Heart right ventricle (tissue), 16 donors: ENCODE measurements around the gene NAXD. TPM values are rescaled to one million over a fixed set of nuclear protein-coding genes. Genes with fewer than 3 reads are reported as not detected.
A peak's percentile ranks its signal among the peaks of the same experiment; 100 is the strongest.

Source experiments
- ATAC-seq, 8 donors: fragments of 200-7000 bp; cut with Tn5 transposase; one replicate each; pipeline ENCODE4 v1.9.1; 2020; ENCODE audit warnings: mild to moderate bottlenecking in 8 of 8, moderate library complexity in 8 of 8, moderate number of reproducible peaks in 1 of 8
- DNase-seq, 2 donors: peaks; one replicate each; pipeline ENCODE4 v3.0.0-alpha.2; 2020
- H3K27ac ChIP-seq, 10 donors: fragments of 200-600 bp; sonication (generic) in 2 of 10; one replicate each; pipeline versions ENCODE4 v1.5.0 to v1.8.0; 2020 to 2022; ENCODE audit warnings: mild to moderate bottlenecking in 3 of 10
- H3K27me3 ChIP-seq, 7 donors: fragments of 200-600 bp; one replicate each; pipeline ENCODE4 v1.8.0; 2021 to 2022; ENCODE audit warnings: mild to moderate bottlenecking in 2 of 7
- H3K36me3 ChIP-seq, 9 donors: fragments of 200-600 bp; sonication (generic) in 1 of 9; one replicate each; pipeline versions ENCODE4 v1.5.0 to v1.8.0; 2020 to 2022; ENCODE audit warnings: mild to moderate bottlenecking in 2 of 9
- H3K4me1 ChIP-seq, 9 donors: fragments of 200-600 bp; sonication (generic) in 1 of 9; one replicate each; pipeline versions ENCODE4 v1.5.0 to v1.8.0; 2020 to 2022; ENCODE audit warnings: mild to moderate bottlenecking in 4 of 9
- H3K4me3 ChIP-seq, 10 donors: fragments of 200-600 bp; sonication (generic) in 2 of 10; one replicate each; pipeline versions ENCODE4 v1.5.0 to v1.8.0; 2020 to 2022; ENCODE audit warnings: mild to moderate bottlenecking in 7 of 10, moderate library complexity in 2 of 10
- H3K9me3 ChIP-seq, 11 donors: fragments of 200-600 bp in 10 of 11; sonication (generic) in 2 of 11; one replicate each; pipeline versions ENCODE4 v1.5.0 to v1.8.0; 2013 to 2022; ENCODE audit warnings: mild to moderate bottlenecking in 2 of 11, control low read depth in 1 of 11, moderate library complexity in 1 of 11
- CTCF ChIP-seq, 9 donors: fragments of 200-600 bp; sonication (generic) in 2 of 9; IDR thresholded peaks; one replicate each; pipeline versions ENCODE4 v1.5.0 to v1.8.0; 2021 to 2022; ENCODE audit warnings: antibody characterized with exemption in 9 of 9, mild to moderate bottlenecking in 5 of 9, moderate library complexity in 1 of 9
- WGBS, 2 donors: extraction: QIAGEN DNeasy Blood & Tissue Kit; methylation state at CpG; one replicate each; pipeline ENCODE4 v1.1.7; 2013; ENCODE audit warnings: inconsistent platforms in 1 of 2; 5-methylcytosine and 5-hydroxymethylcytosine counted together
- intact Hi-C, 10 donors: fragments of 100-400 bp; cut with DNase I; formaldehyde crosslinking; loops; one replicate each; pipeline versions ENCODE4 v1.11.1 to v1.14.2; 2022
- polyA plus RNA-seq, 2 donors: library from polyadenylated mRNA; stranded (reverse); fragments of 200-250 nt; gene quantifications; one replicate each; pipeline ENCODE4 v1.2.3, GENCODE V29; 2013
- total RNA-seq, 10 donors: library from RNA; stranded (reverse); fragmentation: NEBNext Ultra II Directional in 3 of 10; extraction: Animal tissue kit (Norgen Biotek cat#: 25700) in 3 of 10; gene quantifications; one replicate each; pipeline versions ENCODE4 v1.2.1 to v1.2.4, GENCODE V29; 2021 to 2023
- donor health status: Arrhythmogenic right ventricular cardiomyopathy.
- donor health status: ischemic (EF 13 %, LVEDD 7.1; RV severe dilation, severe dysfunction).
- donor health status: healthy with polysubstance abuse.
- donor health status: DM: no; HTN: yes; CAD: no.
- donor health status: DM: no; HTN: no; CAD: no.
- donor health status: ischemic (EF 25% LVEDD 6.9; RV normal size, moderate dysfunction).
- donor health status: ischemic (EF 25% LVEDD 5.7; RV mildly dilated, moderate dysfunction).
- donor health status: healthy.
- donor health status: DM: yes; HTN: yes; CAD: no.
- donor health status: Ischemic cardiomyopathy.
- donor health status: ischemic (EF 35%, LVEDD 5.7; RV mildly dilated, moderate dysfunction).
- donor health status: nonischemic (EF 11% LVEDD 7.7; RV severe dilation, severe dysfunction).
- donor health status: DM: yes; HTN: yes; CAD: no.
- donor health status: PGD.
- donor health status: ischemic (EF 29% LVEDD 5.4; RV normal size, mild dysfunction).
- donor health status: nonischemic (EF 23%, LVEDD 6.1; RV moderate dilation, normal function).

The NAXD gene
- total and polyA plus RNA-seq, 12 donors: 22.1 to 43.4 (median 27.8) TPM

DNA sequence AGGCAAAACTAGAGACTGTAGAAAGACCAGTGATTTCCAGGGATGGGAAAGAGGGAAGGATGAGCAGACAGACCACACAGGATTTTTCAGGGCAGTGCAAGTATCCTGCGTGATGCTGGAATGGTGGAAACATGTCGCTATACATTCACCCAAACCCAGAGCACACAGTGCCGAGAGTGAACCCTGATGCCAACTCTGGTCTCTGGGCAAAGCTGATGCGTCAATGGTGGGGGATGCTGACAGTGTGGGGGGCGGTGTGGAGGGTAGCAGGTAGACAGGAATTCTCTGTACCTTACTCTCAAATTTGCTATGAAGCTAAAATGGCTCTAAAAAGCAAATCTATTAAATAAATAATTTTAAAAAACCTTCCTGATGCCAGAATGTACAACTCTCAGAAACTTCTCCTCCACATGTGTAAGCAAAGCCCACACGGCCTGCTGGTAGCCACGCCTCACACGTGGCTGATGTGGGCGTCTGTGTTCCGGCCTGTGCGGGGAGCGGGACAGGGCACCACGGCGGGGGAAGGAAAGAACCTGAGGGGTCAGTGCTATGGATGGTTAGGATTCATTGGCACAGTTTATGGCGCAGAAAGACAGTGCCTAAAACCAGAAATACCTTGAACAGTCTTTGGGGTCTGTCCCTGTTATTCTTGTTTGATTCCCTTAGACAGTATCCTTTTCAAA lies 66.7 kb downstream of the NAXD start:
- Histone ChIP-seq H3K27ac (no peak overlapping the region), H3K36me3 (peaks cover 0 to 89% (median 44%) of the 10 kb centered on the region in 9 donors), H3K4me3 (no peak overlapping the region), H3K27me3 (no peaks in the 10 kb centered on the region), H3K4me1 (peaks cover 0 to 4% (median 0%) of the 10 kb centered on the region in 9 donors), H3K9me3 (no peaks in the 10 kb centered on the region)
- TF ChIP-seq CTCF (IDR thresholded peaks at IDR 0.05): no peak
- ATAC-seq (no peak), DNase-seq (no peak)
- intact Hi-C loops: loop anchor here in 1 of 10 donors (10.0 kb wide), 1 partner anchor 87 kb away; no protein-coding TSS in a partner anchor
- WGBS, 2 donors: 85 to 90% methylated on average over 15 of the region's 15 CpGs

- intact Hi-C loops: loop anchor here in 1 of 10 donors (10.0 kb wide), 1 partner anchor 88 kb away; no protein-coding TSS in a partner anchor
These were observed 67.4 kb downstream of the NAXD start for GRCh38 chr13:110682746-110683145.

GRCh38 chr13:110683203-110683883 lies 68.0 kb downstream of the NAXD start:
- H3K27ac ChIP-seq: no peak overlapping the region
- H3K4me1 ChIP-seq: peaks cover 0 to 4% (median 0%) of the 10 kb centered on the region in 9 donors
- WGBS, 2 donors: 78 to 91% methylated on average over 5 of the region's 5 CpGs
- no peak for ATAC-seq
- H3K9me3 ChIP-seq: no peaks in the 10 kb centered on the region
- H3K4me3 ChIP-seq: no peak overlapping the region
- peak in 7 of 9 donors; percentile 9 to 43 (median 36) for TF ChIP-seq CTCF (IDR thresholded peaks at IDR 0.05)
- no peaks in the 10 kb centered on the region for H3K27me3 ChIP-seq
- intact Hi-C loops: loop anchor here in 1 of 10 donors (10.0 kb wide), 1 partner anchor 89 kb away; no protein-coding TSS in a partner anchor
- H3K36me3 ChIP-seq: peaks cover 0 to 96% (median 56%) of the 10 kb centered on the region in 9 donors
- DNase-seq: no peak

More at GRCh38 chr13:110682746-110683145, 67.4 kb downstream of the NAXD start:
- Histone ChIP-seq H3K27ac (no peak overlapping the region), H3K4me3 (no peak overlapping the region), H3K9me3 (no peaks in the 10 kb centered on the region), H3K36me3 (peaks cover 0 to 96% (median 52%) of the 10 kb centered on the region in 9 donors), H3K27me3 (no peaks in the 10 kb centered on the region), H3K4me1 (peaks cover 0 to 4% (median 0%) of the 10 kb centered on the region in 9 donors)
- ATAC-seq (no peak), DNase-seq (no peak)
- TF ChIP-seq CTCF (IDR thresholded peaks at IDR 0.05): no peak
- 90 to 93% methylated on average over 12 of the region's 12 CpGs for WGBS, 2 donors

- TF ChIP-seq CTCF (IDR thresholded peaks at IDR 0.05): no peak
- DNase-seq: no peak
- Histone ChIP-seq H3K27me3 (no peaks in the 10 kb centered on the region), H3K27ac (no peak overlapping the region), H3K4me3 (no peak overlapping the region), H3K4me1 (peaks cover 0 to 4% (median 0%) of the 10 kb centered on the region in 9 donors), H3K36me3 (peaks cover 0 to 96% (median 56%) of the 10 kb centered on the region in 9 donors), H3K9me3 (no peaks in the 10 kb centered on the region)
- ATAC-seq: no peak
- intact Hi-C loops: loop anchor here in 1 of 10 donors (10.0 kb wide), 1 partner anchor 89 kb away; no protein-coding TSS in a partner anchor
- 97 to 99% methylated on average over 5 of the region's 5 CpGs for WGBS, 2 donors
These were observed 68.6 kb downstream of the NAXD start for GRCh38 chr13:110683921-110684320.
